DND-41 (cell line): ENCODE results near the gene PIK3C3.

ENCODE experiments used
- EZH2 ChIP-seq: IDR thresholded peaks from 3 replicates; pipeline ENCODE4 v1.6.1; 2012; ENCODE audit warnings: borderline replicate concordance, low read depth, mild to moderate bottlenecking, moderate library complexity, low read length, inconsistent platforms; ENCODE audit not compliant: severe bottlenecking
- TF ChIP-seq, protein P1 (sequence below): IDR thresholded peaks from 2 replicates; pipeline ENCODE4 v1.5.1; 2012; ENCODE audit warnings: borderline replicate concordance, low read length, moderate library complexity, mild to moderate bottlenecking; ENCODE audit not compliant: poor library complexity, severe bottlenecking; ENCODE audit errors: extremely low read depth

DNA sequence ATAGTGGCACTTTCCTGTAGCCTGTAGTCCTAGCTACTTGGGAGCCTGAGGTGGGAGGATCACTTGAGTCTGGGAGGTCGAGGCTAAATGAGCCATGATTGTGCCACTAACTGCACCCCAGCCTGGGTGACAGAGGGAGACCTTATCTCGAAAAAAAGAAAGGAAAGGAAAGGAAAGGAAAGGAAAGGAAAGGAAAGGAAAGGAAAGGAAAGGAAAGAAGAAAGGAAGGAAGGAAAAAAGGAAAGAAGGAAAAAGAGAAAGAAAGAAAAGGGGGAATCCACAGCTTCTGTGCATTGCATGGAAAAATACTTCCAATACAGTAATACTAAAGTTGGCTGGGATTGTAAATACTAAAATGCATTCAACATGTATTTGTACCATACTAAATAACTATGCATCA is 12.8 kb upstream of the PIK3C3 start:
- TF ChIP-seq, protein P1, sequence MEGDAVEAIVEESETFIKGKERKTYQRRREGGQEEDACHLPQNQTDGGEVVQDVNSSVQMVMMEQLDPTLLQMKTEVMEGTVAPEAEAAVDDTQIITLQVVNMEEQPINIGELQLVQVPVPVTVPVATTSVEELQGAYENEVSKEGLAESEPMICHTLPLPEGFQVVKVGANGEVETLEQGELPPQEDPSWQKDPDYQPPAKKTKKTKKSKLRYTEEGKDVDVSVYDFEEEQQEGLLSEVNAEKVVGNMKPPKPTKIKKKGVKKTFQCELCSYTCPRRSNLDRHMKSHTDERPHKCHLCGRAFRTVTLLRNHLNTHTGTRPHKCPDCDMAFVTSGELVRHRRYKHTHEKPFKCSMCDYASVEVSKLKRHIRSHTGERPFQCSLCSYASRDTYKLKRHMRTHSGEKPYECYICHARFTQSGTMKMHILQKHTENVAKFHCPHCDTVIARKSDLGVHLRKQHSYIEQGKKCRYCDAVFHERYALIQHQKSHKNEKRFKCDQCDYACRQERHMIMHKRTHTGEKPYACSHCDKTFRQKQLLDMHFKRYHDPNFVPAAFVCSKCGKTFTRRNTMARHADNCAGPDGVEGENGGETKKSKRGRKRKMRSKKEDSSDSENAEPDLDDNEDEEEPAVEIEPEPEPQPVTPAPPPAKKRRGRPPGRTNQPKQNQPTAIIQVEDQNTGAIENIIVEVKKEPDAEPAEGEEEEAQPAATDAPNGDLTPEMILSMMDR: no peak
- no peak for TF ChIP-seq EZH2
